NCI-H510A treated with DMSO at 0.1 percent for 48 hours (cell line): ENCODE data around the gene CFAP46.
"Not testable (repeated sequence)": the region's sequence is repeated elsewhere in the genome, so short reads cannot be mapped to it uniquely, and the experiment has no call there.

Experiments
- DNase-seq: peaks from one replicate; lab custom pipeline; 2025; lab: John Stamatoyannopoulos, UW

CFAP46 gene

DNA sequence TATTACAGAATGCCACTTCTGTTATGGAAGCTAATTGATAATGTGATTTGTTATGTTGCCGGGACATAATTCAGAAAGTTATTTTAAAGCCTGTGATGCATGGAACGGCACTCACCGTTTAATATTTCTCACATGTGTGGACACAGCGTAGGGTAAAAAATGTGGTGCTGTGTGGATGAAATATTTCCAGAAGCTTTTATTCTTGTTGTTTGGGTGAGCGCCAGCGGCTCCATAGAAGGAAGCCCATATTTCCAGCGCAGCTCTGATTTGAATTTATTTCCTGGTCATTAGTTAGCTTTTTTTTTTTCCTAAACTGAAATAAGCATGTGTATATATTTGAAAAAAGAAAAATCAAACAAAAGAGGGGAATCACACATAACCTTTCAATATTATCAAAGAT lies 136.3 kb downstream of the CFAP46 start:
- DNase-seq = no peak

DNA sequence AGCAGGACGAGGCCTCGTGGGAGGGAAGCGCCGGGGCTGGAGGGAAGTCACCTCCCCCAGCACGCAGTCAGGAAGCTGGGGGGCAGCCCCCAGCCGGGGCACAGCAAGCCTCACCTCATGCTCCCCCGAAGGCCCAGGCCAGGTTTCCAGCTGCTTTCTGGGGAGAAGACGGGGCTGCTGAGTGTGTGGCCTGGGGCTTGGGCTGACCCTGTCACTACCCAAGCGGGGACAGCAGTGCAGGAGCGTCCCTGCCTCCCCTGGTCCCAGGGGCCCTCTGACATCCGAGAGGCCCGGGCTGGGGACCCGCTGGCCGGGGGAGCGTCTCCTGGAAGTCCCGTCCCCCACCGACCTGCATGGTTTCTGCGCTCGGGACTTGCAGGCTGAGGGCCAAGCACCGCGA lies 136.8 kb downstream of the CFAP46 start:
- DNase-seq = no peak

DNA sequence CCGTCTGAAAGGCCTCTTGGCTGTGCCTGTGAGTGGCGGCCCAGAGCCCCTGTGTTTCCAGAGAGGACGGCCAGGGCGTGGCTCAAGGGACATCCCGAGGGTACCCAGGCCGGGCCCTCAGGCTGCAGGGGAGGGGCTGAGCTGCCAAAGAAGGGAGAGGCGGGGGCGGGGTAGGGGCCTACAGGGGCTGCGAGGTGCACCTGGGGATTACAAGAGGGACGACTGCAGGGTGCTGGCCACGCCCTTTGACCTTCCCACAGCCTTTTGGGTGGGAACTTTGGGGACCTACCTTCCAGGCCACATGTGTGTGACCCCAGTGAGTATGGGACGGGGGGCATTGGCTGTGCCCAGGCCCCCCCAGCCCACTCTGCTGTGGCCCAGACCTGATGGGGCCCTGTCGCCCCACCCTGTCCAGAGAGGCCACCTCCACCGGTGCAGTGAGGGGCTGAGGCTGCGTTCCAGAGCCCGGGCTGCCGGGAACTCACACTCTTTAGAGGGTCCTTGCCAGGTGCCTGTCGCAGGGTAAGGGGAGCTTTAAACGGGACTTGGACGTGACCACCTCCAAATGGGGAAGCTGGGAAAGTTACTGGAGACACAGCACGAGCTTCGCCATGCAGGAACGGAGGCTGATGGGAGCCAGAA lies 137.5 kb downstream of the CFAP46 start:
- no peak for DNase-seq

DNA sequence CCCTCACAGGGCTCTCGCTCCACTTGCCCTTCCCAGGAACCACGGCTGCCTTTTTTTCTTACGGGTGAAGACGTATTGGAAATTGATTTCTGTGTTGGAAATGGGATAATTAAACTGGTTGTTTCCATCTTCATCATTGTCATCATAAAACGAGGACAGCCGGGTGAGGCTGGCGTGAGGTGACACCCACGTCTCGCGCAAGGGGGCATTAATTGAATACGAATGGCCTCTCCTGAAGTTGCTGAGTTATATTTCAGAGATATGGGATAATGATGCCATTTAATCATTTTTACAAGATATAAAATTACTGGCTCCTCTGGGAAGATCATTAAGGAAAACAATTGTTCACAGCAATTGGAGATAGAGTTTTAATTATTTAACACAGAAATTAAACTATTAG lies 138.1 kb downstream of the CFAP46 start:
- no peak for DNase-seq

DNA sequence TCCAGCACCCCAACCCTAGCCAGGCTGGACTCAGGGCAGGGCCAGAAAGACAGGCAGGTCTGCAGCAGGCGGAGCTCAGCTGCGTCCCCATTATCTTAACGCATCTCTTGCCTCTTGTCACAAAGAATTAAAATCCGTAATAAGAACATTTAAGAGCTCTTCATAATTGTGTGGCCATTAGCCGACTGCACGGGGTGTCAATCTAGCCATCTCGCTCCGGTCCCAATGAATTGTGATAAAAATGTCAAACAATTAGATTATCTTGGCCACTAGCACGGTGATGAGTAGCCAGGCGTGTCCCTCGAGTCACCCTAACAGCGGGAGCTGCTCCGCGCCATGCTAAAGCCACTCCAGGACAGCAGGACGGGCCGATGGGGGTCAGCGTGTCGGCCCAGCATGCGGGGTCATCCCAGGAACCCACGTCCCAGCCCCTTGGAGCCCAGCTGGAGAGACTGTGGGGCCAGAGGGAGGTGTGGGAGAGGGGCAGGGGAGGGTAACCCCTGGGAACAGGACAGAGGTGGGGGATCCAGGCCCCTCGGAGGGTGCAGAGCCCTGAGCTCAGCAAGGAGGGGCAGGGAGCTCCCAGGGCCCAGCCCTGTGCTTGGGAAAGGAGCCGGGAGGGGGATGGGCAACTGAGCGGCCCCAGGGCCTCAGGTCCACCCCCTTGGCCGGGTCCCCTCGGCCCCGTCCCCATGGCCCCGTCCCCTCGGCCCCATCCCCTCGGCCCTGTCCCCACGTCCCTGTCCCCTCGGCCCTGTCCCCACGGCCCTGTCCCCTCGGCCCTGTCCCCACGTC lies 138.8 kb downstream of the CFAP46 start:
- DNase-seq = no peak

DNA sequence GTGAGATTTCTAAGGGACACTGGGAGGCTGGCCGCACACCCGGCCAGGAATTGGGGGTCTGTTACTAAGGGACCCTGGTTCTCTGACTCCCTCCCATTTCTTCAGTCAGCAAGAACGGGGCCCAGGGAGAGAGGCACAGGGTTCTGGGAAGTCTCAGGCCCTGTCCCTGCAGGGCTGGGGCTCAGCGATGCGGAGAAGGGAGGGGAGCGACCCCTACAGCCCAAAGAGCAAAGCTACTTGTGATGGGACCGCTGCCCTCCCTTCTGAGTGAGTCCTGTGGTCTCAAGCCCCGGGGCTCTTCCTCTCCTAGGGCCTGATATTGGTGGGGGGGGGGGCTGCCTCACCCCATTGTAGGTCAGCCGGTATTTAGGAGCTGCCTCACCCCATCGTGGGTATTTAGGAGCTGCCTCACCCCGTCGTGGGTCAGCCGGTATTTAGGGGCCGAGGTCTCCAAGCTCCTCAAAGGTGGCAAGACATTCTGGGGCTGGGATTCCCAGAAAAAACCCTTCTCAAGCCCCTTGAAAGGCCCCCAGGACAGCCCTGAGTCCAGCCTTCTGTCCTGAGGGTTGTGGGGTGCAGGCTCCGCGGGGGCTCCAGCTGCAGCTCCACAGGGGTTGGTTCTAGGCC lies 139.6 kb downstream of the CFAP46 start:
- DNase-seq = no peak

DNA sequence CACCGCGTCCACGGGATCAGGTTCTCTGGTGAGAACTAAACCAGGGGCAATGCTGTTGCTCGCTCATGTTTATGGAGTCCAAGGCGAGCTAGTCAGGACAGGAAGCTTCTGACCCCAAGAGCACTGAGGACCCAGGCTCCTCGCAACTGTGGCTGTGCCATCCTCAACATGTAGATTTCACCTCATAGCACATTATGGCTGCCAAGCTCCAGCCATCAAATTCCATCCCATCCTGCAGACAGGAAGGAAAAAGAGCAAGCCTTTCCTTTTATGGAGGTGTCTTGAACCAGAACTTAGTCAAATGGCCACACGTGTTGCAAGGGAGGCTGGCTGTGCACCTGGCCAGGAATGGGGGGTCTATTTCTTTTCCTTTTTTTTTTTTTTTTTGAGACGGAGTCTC lies 140.3 kb downstream of the CFAP46 start:
- DNase-seq = no peak

DNA sequence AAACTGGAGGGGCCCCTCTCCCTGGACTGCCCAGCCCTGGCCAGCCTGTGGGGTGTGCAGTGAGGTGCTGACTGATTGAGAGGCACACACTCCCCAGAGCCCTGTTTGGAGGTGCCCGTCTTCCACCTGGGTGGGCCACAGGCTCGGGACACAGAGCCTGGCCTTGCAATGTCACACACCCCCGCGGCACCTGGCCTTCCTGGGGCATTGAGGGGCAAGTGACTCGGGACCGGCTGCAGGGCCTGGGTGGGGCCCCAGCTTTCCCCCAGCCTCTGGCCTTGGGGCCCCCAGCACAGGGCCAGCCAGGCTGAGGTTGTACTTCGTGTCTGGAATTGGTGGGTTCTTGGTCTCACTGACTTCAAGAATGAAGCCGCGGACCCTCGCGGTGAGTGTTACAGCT lies 142.5 kb downstream of the CFAP46 start:
- no peak for DNase-seq

DNA sequence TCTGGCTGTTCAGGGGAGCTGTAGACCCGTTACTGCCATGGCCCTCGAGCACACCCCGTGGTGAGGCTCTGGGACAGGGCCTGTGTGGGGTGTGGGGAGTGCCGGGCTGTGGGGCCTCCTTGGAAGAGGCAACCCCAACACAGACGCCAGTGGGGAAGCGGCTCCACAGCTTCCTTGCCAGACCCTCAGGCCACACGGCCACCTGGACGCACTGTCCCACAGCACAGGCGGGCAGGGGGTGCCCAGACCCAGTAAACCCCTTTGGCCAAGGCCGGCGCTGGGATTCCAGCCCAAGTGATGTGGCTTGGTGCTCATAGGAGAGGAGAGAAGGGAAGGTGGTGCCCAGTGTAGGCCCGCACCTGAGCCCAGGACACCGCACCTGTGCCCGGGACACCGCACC lies 143.5 kb downstream of the CFAP46 start:
- no peak for DNase-seq

DNA sequence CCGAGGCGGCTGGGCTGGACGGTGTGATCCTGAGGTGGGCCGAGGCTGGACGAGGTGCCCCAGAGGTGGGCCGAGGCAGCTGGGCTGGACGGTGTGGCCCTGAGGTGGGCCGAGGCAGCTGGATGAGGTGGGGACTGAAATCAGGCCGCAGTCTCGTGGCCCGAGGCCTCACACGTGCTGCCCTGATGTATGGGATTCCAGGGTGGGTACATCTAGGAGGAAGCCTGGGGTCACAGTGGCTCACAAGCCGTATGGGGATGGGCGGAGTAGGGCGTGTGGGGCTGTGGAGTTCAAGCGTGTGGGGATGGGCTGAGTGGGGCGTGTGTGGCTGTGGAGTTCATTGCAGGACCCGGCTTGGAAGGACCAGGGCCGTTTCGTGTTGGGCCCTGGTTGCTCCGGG lies 144.0 kb downstream of the CFAP46 start:
- DNase-seq = no peak

DNA sequence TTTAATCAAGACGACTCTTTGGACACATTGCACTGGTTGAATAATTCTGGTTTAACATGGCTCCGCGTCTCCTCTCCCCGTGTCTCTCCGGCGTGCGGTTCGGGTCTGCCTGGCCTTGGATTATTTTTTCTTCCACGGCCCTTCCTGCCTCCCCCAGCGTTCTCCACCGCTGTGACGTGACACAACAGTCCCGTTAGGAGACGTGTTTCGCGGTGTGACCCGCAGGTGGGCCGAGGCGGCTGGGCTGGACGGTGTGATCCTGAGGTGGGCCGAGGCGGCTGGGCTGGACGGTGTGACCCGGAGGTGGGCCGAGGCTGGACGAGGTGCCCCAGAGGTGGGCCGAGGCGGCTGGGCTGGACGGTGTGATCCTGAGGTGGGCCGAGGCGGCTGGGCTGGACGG lies 144.4 kb downstream of the CFAP46 start:
- not testable (repeated sequence) for DNase-seq

DNA sequence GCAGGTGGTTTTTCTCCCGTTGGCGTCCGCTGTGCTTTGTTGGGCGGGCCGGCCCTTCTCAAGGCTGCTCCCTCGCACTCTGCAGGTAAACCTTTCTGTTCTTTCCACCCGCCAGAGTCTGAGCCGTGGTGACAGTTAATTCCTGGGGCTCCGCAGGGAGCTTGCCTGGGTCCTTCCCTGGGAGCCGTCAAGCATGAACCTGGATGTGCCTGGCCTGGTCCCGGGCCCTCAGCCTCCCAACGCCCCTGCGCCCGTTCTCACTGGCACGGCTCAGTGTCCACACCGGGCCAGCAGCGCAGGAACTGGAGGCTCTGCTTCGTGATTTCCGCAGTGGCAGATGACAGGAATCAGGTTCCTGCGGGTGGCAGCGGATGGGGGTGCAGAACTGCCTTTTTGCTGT lies 145.5 kb downstream of the CFAP46 start:
- no peak for DNase-seq

DNA sequence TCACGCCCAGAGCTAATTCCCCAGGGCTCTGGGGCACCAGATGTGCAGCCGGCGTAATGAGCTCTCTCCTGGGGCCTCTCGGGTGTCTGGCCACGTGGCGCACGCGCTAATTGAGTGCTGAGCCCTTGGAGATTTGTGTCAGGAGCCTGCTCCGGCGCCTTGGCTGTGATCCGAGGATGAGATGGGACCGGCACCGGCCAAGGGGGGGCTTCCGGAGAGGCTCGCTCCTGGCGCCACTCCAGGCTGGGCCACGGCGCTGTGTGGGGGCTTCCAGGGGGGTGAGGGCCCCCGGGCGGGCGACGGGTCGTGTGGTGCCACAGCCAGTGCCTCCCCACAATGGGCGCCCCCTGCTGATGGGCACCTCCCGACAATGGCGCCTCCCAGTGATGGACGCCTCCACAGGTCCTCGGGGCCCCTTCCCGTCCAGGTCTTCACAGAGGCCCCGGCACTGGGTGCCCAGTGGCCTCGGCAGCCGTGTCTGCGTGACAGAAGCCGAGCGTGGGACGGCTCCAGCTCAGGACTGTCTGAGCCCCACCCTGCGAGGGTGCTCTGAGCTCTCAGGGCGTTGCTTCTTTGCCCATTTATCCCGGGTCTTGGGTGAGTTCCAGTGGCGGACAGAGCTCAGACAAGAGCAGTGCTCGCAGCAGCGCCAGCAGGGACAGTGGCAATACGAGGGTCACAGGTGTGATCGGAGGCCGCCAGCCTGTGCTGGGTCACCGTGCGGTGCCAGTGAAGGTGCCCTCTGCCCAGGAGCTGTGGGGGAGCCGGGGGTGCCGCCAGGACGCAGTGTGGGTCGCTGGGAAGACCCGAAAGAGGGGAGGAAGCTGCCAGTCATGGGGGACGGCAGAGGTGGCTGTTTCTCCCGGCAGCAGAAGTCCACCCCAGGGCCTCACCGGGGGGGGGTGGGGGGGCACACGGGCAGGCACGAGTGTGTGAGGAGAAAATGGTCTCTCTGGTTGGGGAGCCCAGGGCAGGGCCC lies 148.2 kb downstream of the CFAP46 start:
- DNase-seq = no peak

DNA sequence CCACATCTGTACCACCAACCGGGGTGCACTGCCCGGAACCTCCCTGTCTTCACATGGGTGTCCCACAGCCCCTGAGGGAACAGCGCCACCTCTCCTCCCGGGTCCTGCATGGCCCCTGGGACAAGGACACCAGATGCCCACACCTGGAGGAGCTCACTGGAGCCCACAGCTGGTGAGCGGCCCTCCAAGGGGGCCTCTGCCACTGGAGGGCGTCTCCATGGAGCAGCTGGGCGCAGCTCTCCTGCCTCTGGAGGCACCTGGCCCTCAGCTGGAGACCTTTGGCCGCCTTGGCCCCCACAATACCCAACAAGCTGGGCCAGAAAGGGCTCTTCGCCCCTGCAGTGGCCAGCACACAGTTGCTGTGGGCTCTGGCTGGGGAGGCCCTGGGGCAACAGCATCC lies 149.2 kb downstream of the CFAP46 start:
- DNase-seq = no peak

DNA sequence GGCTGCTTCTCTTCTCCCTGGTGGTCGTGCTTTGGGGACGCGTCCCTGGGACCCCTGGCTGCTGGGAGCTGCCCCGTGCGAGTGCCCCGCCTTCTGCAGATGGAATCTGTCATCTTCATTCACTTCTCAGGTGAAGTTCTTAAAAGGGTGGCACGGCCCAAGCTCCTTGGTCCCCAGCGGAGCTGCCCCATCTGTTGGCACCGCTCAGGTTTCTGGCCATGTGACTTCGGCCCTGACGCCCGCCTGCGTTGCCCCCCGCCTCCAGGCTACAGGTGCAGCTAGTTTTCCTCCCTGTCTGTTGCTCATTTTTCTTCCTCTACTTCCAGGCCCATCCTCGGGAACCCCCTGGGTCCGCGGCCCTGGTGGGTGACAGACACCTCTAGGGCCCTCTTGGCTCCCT lies 149.6 kb downstream of the CFAP46 start:
- DNase-seq = no peak

DNA sequence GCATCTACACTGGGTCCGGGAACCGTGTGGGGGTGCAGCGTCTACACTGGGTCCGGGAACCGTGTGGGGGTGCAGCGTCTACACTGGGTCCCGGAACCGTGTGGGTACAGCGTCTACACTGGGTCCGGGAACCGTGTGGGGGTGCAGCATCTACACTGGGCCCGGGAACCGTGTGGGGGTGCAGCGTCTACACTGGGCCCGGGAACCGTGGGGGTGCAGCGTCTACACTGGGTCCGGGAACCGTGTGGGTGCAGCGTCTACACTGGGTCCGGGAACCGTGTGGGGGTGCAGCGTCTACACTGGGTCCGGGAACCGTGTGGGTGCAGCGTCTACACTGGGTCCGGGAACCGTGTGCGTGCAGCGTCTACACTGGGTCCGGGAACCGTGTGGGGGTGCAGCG lies 150.3 kb downstream of the CFAP46 start:
- not testable (repeated sequence) for DNase-seq

DNA sequence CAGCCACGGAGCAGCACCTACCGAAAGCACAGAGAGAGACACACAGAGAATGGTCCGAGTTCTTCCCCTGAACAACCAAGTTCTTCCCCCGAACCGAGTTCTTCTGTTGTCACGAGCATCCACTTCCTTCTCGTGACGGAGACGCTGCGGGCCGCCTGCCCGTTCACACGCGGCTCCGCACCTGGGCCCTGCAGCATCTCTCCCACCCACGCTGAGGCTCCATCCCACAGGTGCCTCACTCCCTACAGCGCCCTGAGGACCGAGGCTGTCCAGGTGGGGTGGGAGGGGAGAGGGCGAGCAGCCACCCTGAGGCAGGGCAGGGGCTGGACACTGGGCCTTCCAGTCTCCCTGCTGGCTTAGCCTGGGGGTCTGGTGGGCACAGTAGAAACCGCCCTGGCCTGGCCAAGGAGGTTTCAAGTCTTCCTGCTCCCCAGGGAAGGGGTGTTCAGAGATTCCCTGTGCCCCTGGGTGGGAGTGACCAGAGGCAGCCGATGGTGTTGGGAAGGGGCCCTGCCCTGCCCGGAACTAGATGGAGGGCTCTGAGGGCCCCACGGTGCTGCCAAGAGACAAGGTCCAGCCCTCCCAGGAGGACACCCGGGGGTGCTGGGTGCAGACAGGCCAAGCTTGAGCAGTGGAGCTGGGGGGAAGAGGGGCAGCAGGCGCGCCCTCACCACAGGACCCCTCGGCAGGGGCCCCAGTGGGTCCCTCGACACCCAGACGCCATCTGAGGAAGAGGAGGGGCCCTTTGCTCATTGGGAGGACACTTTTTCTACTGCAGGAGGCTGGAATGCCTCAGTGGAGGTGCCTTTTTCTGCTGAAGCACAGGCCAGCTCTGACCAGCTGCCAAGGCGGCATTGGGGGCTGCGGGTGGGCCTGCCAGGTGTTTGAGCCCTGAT lies 151.2 kb downstream of the CFAP46 start:
- DNase-seq = no peak

DNA sequence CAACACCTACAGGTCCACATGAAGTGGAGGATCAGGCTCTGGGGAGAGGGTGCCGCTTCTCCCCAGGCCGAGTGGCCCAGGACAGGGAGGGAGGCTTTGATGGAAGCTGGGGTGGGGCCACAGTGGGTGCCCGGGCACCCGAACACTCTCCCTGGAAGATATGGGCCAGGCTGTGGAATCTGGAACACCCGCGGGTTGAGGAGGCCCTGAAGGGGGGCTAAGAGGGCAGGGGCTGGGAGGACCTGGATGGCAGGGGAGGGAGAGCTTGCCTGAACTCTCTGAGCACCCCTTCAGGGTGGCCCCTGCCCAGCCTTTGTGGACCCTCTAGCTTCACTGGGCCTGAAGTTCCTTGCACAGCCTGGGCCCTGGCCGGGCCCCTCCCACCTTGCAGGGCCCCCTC lies 151.9 kb downstream of the CFAP46 start:
- DNase-seq = no peak

DNA sequence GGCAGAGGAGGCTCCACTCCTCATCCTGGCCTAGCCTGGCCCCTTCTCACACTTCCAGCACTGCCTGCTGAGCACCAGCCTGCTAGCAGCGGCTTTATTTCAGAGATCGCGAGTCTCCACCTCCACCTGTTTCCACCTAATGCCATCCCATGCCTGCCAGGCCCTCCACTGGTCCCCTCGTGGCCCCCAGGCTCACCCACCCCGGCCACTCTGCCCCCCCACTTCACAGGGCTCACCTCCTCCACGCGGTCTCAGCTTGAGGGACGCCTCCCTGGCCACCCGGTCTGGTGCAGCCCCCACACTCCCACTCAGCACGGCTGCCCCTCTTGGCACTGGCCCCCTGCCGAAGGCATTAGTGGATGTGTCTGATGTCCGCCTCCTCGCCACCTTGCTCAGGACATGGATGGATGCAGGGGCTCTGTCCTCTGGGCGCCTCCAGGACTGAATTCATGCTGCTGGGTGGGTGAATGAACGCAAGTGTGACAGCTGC lies 152.7 kb downstream of the CFAP46 start:
- no peak for DNase-seq

DNA sequence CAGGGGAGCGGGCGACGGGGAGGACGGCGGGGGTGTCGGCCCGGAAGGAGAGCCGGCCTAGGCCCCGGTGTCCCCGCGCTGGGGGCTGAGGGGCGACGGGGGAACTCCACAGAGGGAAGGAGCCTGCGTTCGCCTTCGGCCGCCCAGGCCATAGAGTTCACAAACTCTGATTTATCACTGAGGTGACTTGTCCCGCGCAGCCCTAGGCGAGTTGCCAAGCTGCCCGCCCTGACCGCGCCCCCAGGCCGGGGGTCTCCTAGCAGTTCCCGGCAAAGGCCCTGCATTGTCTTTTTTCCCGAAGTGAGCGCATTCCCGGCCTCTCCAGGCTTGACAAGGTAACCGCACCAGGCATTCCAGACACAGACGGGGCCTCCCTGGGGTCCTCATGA lies 153.5 kb downstream of the CFAP46 start:
- no peak for DNase-seq
